BE2C (cell line): ENCODE measurements around the gene THBS2.
A peak's percentile ranks its signal among the peaks of the same experiment; 100 is the strongest.
"Not testable (repeated sequence)": the region's sequence is repeated elsewhere in the genome, so short reads cannot be mapped to it uniquely, and the experiment has no call there.

Source experiments
- DNase-seq: peaks from one replicate; pipeline ENCODE4 v3.0.0-alpha.2; 2020
- H3K27me3 ChIP-seq: fragments of 250-450 bp; sonication (Bioruptor Pico); 2 replicates; pipeline ENCODE4 v1.5.1; 2020; ENCODE audit warnings: mild to moderate bottlenecking
- H3K36me3 ChIP-seq: fragments of 250-450 bp; sonication (Bioruptor Pico); 2 replicates; pipeline ENCODE4 v1.5.1; 2020; ENCODE audit warnings: mild to moderate bottlenecking
- H3K4me1 ChIP-seq: fragments of 250-450 bp; sonication (Bioruptor Pico); 2 replicates; pipeline ENCODE4 v1.5.1; 2020
- H3K4me3 ChIP-seq: 2 replicates; pipeline ENCODE4 v1.5.1; 2011; ENCODE audit warnings: low read depth, low read length
- H3K9me3 ChIP-seq: fragments of 250-450 bp; sonication (Bioruptor Pico); 2 replicates; pipeline ENCODE4 v1.5.1; 2020
- TF ChIP-seq, protein P1 (sequence below): IDR thresholded peaks from 2 replicates; pipeline ENCODE4 v1.5.1; 2012; ENCODE audit warnings: mild to moderate bottlenecking, low read depth, low read length

Gene THBS2

DNA sequence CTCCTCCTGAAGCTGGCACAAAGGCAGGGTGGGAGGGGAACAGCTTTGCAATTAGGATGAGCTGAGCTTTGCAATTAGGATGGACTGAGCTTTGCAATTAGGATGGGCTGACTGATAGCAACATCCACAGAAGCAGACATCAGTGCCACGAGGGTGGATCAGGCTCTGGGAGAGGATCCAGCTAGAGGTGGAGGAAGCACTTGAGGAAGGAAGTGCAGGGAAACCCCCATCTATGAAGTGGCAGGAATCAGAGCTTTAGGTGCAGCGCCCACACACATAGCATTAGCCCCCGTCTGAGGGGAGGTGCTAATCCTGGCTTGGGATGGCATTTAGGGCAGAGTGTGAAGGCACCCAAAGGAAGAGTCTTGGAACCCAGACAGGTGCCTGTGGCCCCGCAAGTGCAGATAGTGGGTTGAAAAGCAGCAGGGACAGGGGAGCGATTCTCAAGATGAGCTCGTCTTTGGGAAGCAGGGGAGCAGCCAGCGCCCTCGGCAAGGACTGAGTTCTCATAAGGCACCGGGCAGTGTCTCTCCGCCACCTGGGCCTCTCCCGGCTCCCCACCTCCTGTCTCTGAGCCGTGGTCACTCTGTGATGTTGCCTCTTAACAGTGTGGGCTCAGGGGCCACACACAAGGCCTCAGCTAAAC, 12.0 kb upstream of the THBS2 start:
- Histone ChIP-seq H3K27me3 (no peaks in the 10 kb centered on the region), H3K36me3 (no peaks in the 10 kb centered on the region), H3K9me3 (no peaks in the 10 kb centered on the region), H3K4me3 (no peak overlapping the region), H3K4me1 (no peaks in the 10 kb centered on the region)
- TF ChIP-seq, protein P1, sequence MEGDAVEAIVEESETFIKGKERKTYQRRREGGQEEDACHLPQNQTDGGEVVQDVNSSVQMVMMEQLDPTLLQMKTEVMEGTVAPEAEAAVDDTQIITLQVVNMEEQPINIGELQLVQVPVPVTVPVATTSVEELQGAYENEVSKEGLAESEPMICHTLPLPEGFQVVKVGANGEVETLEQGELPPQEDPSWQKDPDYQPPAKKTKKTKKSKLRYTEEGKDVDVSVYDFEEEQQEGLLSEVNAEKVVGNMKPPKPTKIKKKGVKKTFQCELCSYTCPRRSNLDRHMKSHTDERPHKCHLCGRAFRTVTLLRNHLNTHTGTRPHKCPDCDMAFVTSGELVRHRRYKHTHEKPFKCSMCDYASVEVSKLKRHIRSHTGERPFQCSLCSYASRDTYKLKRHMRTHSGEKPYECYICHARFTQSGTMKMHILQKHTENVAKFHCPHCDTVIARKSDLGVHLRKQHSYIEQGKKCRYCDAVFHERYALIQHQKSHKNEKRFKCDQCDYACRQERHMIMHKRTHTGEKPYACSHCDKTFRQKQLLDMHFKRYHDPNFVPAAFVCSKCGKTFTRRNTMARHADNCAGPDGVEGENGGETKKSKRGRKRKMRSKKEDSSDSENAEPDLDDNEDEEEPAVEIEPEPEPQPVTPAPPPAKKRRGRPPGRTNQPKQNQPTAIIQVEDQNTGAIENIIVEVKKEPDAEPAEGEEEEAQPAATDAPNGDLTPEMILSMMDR = no peak
- no peak for DNase-seq

DNA sequence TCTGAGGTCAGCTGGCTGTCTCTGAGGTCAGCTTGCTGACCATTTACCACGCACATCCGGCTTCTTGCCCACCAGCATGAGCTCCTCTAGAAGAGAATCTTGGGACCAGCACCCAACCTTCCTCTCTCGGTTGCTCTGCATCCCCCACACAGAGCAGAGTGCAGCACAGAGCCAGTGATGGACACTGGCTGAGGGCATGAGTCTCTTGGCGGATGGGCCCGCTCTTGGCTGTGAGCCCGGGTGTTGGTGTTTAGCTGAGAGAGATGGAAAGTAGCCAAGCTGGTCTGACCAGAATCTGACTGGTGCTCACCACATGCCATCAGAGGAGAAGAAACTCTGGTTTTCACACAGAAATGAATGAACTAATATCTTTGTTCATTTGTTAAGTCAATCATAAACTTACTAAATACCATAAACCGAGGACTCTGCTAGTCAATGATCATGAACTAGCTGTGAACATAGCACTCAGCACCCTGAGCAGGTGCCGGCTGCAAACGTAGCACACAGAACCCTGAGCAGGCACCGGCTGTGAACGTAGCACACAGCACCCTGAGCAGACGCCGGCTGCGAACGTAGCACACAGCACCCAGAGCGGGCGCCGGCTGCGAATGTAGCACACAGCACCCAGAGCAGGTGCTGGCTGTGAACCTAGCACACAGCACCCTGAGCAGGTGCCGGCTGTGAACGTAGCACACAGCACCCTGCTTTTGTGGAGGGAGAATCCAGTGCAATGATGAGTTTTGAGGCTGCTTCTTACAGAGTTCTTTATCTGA, 10.4 kb upstream of the THBS2 start:
- H3K27me3 ChIP-seq = no peaks in the 10 kb centered on the region
- no peaks in the 10 kb centered on the region for H3K4me1 ChIP-seq
- TF ChIP-seq, protein P1 = no peak
- peak; percentile 44 for DNase-seq
- no peak overlapping the region for H3K4me3 ChIP-seq
- no peaks in the 10 kb centered on the region for H3K36me3 ChIP-seq
- H3K9me3 ChIP-seq = no peaks in the 10 kb centered on the region

DNA sequence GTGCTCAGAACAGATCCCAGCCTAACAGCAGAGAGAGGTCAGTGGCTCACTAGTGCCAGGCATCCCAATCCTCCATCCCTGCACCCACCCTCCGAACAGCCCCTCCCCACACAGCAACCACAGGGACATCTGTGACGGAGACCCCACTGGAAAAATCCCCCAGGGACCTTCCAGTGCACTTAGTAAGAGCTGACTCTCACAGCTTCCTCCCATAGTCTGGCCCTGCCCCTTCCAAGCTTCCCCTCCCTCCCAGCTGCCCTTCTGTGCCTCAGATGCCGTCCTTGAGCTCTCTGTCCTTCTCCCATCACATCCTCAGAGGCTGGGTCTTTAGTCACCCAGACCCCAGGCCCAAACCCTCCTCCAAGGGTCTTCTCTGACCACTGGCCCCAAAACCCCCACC, 9.7 kb upstream of the THBS2 start:
- H3K27me3 ChIP-seq = no peaks in the 10 kb centered on the region
- no peaks in the 10 kb centered on the region for H3K4me1 ChIP-seq
- no peak overlapping the region for H3K4me3 ChIP-seq
- no peaks in the 10 kb centered on the region for H3K9me3 ChIP-seq
- TF ChIP-seq, protein P1 = no peak
- DNase-seq = no peak
- no peaks in the 10 kb centered on the region for H3K36me3 ChIP-seq

DNA sequence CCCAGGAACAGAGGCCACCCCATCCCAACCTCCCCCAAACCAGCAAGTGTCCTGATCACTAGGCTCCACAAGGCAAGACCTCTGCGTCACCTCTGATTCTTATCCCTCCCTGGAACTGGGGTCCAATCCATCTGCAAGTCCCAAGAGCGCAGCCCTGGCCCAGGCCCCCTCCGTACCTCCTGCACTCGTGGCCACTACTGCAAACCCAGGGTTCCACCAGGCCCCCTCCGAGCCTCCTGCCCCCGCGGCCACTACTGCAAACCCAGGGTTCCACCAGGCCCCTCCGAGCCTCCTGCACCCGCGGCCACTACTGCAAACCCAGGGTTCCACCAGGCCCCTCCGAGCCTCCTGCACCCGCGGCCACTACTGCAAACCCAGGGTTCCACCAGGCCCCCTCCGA, 9.0 kb upstream of the THBS2 start:
- not testable (repeated sequence) for DNase-seq, H3K4me3 ChIP-seq, H3K9me3 ChIP-seq, H3K27me3 ChIP-seq, H3K4me1 ChIP-seq, H3K36me3 ChIP-seq

DNA sequence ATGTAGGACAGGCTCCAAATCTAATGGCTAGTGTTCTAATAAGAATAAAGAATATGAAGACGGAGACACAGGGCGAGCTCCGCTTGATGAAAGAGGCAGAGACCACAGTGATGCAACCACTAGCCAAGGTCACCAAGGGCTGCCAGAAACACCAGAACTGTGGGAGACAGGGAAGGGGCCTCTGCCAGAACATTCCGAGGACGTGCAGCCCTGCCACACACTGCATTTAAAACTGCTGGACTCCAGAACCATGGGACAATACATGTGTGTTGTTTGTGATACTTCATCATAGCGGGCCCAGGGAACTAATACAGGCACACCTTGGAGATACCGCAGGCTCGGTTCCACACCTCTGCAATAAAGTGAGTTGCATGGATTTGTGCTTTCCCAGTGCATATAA, 2.9 kb upstream of the THBS2 start:
- no peak overlapping the region for H3K4me3 ChIP-seq
- H3K9me3 ChIP-seq = no peaks in the 10 kb centered on the region
- no peaks in the 10 kb centered on the region; the same call in 1 of the 2 replicates for H3K27me3 ChIP-seq
- TF ChIP-seq, protein P1 = no peak
- no peak for DNase-seq
- no peaks in the 10 kb centered on the region for H3K36me3 ChIP-seq
- no peaks in the 10 kb centered on the region; the same call in 1 of the 2 replicates for H3K4me1 ChIP-seq

DNA sequence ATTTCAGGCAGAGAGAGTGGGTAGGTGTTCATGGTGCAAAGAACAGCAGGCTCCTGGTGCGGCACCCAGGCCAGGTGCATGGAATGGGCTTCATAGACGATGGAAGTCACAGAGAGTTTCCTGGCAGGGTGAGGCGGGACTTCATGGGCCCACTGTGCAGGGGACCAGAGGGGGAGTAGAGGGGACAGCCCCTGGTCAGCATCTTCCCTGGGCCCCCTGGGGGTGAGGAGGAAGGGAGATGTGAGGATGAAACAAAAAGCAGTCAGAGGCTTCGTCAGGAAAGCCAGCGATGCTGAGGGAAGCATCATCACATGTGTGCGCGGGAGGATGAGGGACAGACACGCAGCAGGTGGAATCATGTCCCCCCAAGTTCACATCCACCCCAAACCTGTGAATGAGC, 2.4 kb upstream of the THBS2 start:
- H3K36me3 ChIP-seq = no peaks in the 10 kb centered on the region
- no peak overlapping the region for H3K4me3 ChIP-seq
- no peak for DNase-seq
- H3K27me3 ChIP-seq = no peaks in the 10 kb centered on the region; the same call in 1 of the 2 replicates
- TF ChIP-seq, protein P1 = no peak
- H3K9me3 ChIP-seq = no peaks in the 10 kb centered on the region
- H3K4me1 ChIP-seq = no peaks in the 10 kb centered on the region; the same call in 1 of the 2 replicates
